Measurements from ENCODE around the gene CATSPERE.
"Not testable (repeated sequence)": the region's sequence is repeated elsewhere in the genome, so short reads cannot be mapped to it uniquely, and the experiment has no call there.

The CATSPERE gene

GRCh38 chr1:244573768-244574167 lies 112.7 kb downstream of the CATSPERE start:
- no peak for TF ChIP-seq POLR2A (IDR thresholded peaks at IDR 0.05; ENCODE audit: extremely low read depth, insufficient read length)
- no peak for TF ChIP-seq MYC (IDR thresholded peaks at IDR 0.05; ENCODE audit: low read depth, low read length)
- TF ChIP-seq CTCF (IDR thresholded peaks at IDR 0.05; ENCODE audit: low read depth, low read length): no peak
- no peak for TF ChIP-seq MAX (IDR thresholded peaks at IDR 0.05; ENCODE audit: low read depth, low read length)
- no peak overlapping the region for H3K4me3 ChIP-seq (ENCODE audit: low read depth, low read length)
- no peak for DNase-seq (ENCODE audit: low read depth)

GRCh38 chr1:244576259-244576892 lies 115.3 kb downstream of the CATSPERE start:
- H3K4me3 ChIP-seq (ENCODE audit: low read depth, low read length): no peak overlapping the region
- DNase-seq (ENCODE audit: low read depth): no peak
- TF ChIP-seq CTCF (IDR thresholded peaks at IDR 0.05; ENCODE audit: low read depth, low read length): no peak
- no peak for TF ChIP-seq POLR2A (IDR thresholded peaks at IDR 0.05; ENCODE audit: extremely low read depth, insufficient read length)
- no peak for TF ChIP-seq MAX (IDR thresholded peaks at IDR 0.05; ENCODE audit: low read depth, low read length)
- no peak for TF ChIP-seq MYC (IDR thresholded peaks at IDR 0.05; ENCODE audit: low read depth, low read length)

- not testable (repeated sequence) for H3K4me3 ChIP-seq (ENCODE audit: low read depth, low read length); DNase-seq (ENCODE audit: low read depth)
These were observed 117.1 kb downstream of the CATSPERE start for GRCh38 chr1:244578205-244578604.

GRCh38 chr1:244583358-244583982 lies 122.4 kb downstream of the CATSPERE start:
- TF ChIP-seq MAX (IDR thresholded peaks at IDR 0.05; ENCODE audit: low read depth, low read length): no peak
- no peak for TF ChIP-seq CTCF (IDR thresholded peaks at IDR 0.05; ENCODE audit: low read depth, low read length)
- DNase-seq (ENCODE audit: low read depth): no peak
- H3K4me3 ChIP-seq (ENCODE audit: low read depth, low read length): no peak overlapping the region

- no peak for TF ChIP-seq POLR2A (IDR thresholded peaks at IDR 0.05; ENCODE audit: extremely low read depth, insufficient read length)
- TF ChIP-seq MYC (IDR thresholded peaks at IDR 0.05; ENCODE audit: low read depth, low read length): no peak
- TF ChIP-seq CTCF (IDR thresholded peaks at IDR 0.05; ENCODE audit: low read depth, low read length): no peak
- no peak for TF ChIP-seq MAX (IDR thresholded peaks at IDR 0.05; ENCODE audit: low read depth, low read length)
- DNase-seq (ENCODE audit: low read depth): no peak
- H3K4me3 ChIP-seq (ENCODE audit: low read depth, low read length): no peak overlapping the region
These were observed 124.8 kb downstream of the CATSPERE start for GRCh38 chr1:244585867-244586266.

- no peak overlapping the region for H3K4me3 ChIP-seq (ENCODE audit: low read depth, low read length)
- TF ChIP-seq MAX (IDR thresholded peaks at IDR 0.05; ENCODE audit: low read depth, low read length) (no peak), POLR2A (IDR thresholded peaks at IDR 0.05; ENCODE audit: extremely low read depth, insufficient read length) (no peak)
- no peak for DNase-seq (ENCODE audit: low read depth)
These were observed 129.6 kb downstream of the CATSPERE start for GRCh38 chr1:244590670-244591069.

GRCh38 chr1:244598611-244599010 lies 137.5 kb downstream of the CATSPERE start:
- DNase-seq (ENCODE audit: low read depth): no peak
- no peak overlapping the region for H3K4me3 ChIP-seq (ENCODE audit: low read depth, low read length)
- TF ChIP-seq POLR2A (IDR thresholded peaks at IDR 0.05; ENCODE audit: extremely low read depth, insufficient read length): no peak
- no peak for TF ChIP-seq CTCF (IDR thresholded peaks at IDR 0.05; ENCODE audit: low read depth, low read length)
- no peak for TF ChIP-seq MAX (IDR thresholded peaks at IDR 0.05; ENCODE audit: low read depth, low read length)
- TF ChIP-seq MYC (IDR thresholded peaks at IDR 0.05; ENCODE audit: low read depth, low read length): no peak
